GM12878 (cell line): ENCODE measurements around the gene FANCD2OS. TPM values are rescaled to one million over a fixed set of nuclear protein-coding genes. Genes with fewer than 3 reads are reported as not detected.

Experiments used
- BACH1 ChIP-seq: fragments of 450-650 bp; IDR thresholded peaks from 2 replicates; pipeline ENCODE4 v1.6.1; 2017; ENCODE audit warnings: mild to moderate bottlenecking, borderline replicate concordance
- BHLHE40 ChIP-seq, 2 experiments: fragments of 450-650 bp in 1 of 2; IDR thresholded peaks; 2 replicates each; pipeline ENCODE4 v1.6.1; 2011 to 2017; ENCODE audit warnings: low read depth in 2 of 2, borderline replicate concordance in 1 of 2, improper control_type of control experiment in 1 of 2, low read length in 1 of 2, mild to moderate bottlenecking in 1 of 2
- CBX3 ChIP-seq: fragments of 200-600 bp; sonication (generic); IDR thresholded peaks from 2 replicates; pipeline ENCODE4 v1.6.1; 2016; ENCODE audit warnings: low read depth, borderline replicate concordance
- CREM ChIP-seq: IDR thresholded peaks from 2 replicates; pipeline ENCODE4 v1.6.1; 2014; ENCODE audit warnings: antibody characterized with exemption, low read depth
- EP300 ChIP-seq, 2 experiments: fragments of 150-350 bp in 1 of 2; IDR thresholded peaks; 2 replicates each; pipeline ENCODE4 v1.6.1; 2011 to 2012; ENCODE audit warnings: low read depth in 2 of 2, low read length in 2 of 2, borderline replicate concordance in 1 of 2, improper control_type of control experiment in 1 of 2, inconsistent platforms in 1 of 2; ENCODE audit not compliant: control insufficient read depth in 1 of 2
- HDGF ChIP-seq: fragments of 450-650 bp; IDR thresholded peaks from 2 replicates; pipeline ENCODE4 v1.6.1; 2016; ENCODE audit warnings: antibody characterized with exemption
- MAX ChIP-seq: IDR thresholded peaks from 2 replicates; pipeline ENCODE4 v1.6.1; 2012; ENCODE audit warnings: low read depth, low read length, improper control_type of control experiment
- MXI1 ChIP-seq: fragments of 150-350 bp; IDR thresholded peaks from 2 replicates; pipeline ENCODE4 v1.6.1; 2011; ENCODE audit warnings: low read depth, mild to moderate bottlenecking, inconsistent platforms, low read length, improper control_type of control experiment
- MYC ChIP-seq: IDR thresholded peaks from 2 replicates; pipeline ENCODE4 v1.6.1; 2011; ENCODE audit warnings: mild to moderate bottlenecking, low read length, moderate library complexity, inconsistent platforms; ENCODE audit not compliant: insufficient read depth, insufficient replicate concordance, insufficient read length, severe bottlenecking
- NRF1 ChIP-seq: conservative IDR thresholded peaks from 2 replicates; pipeline ENCODE4 v1.6.1; 2011; ENCODE audit warnings: mild to moderate bottlenecking, low read depth, low read length, improper control_type of control experiment
- PAX5 ChIP-seq: IDR thresholded peaks from 2 replicates; pipeline ENCODE4 v1.6.1; 2011; ENCODE audit warnings: low read depth, low read length, borderline replicate concordance
- POLR2AphosphoS5 ChIP-seq: IDR thresholded peaks from 2 replicates; pipeline ENCODE4 v1.6.1; 2011; ENCODE audit warnings: mild to moderate bottlenecking, low read length, inconsistent platforms
- RELA ChIP-seq: fragments of 450-650 bp; IDR thresholded peaks from 2 replicates; pipeline ENCODE4 v1.8.0; 2014; ENCODE audit warnings: borderline replicate concordance; ENCODE audit not compliant: partially characterized antibody
- USF2 ChIP-seq: IDR thresholded peaks from 2 replicates; pipeline ENCODE4 v1.6.1; 2011; ENCODE audit warnings: low read depth, low read length, improper control_type of control experiment, borderline replicate concordance
- ZBTB40 ChIP-seq: fragments of 450-650 bp; IDR thresholded peaks from 2 replicates; pipeline ENCODE4 v1.6.1; 2016; ENCODE audit warnings: mild to moderate bottlenecking, moderate library complexity, borderline replicate concordance
- ZNF687 ChIP-seq: fragments of 450-650 bp; IDR thresholded peaks from 2 replicates; pipeline ENCODE4 v1.6.1; 2017; ENCODE audit warnings: mild to moderate bottlenecking, moderate library complexity
- ZSCAN29 ChIP-seq: fragments of 450-650 bp; IDR thresholded peaks from 2 replicates; pipeline ENCODE4 v1.6.1; 2017; ENCODE audit warnings: mild to moderate bottlenecking, moderate library complexity
- ZZZ3 ChIP-seq: IDR thresholded peaks from 2 replicates; pipeline ENCODE4 v1.6.1; 2011; ENCODE audit warnings: low read depth; ENCODE audit not compliant: control insufficient read depth, insufficient read length
- polyA plus RNA-seq, 11 experiments: library from polyadenylated mRNA; depleted of rRNA in 4 of 11; unstranded in 6 of 11; stranded (reverse) in 5 of 11; fragments of >200 nt; fragmentation: Nextera tagmentation in 4 of 11; fragmentation: Illumina TruSeq in 1 of 11; extraction: Ambion mirVana in 4 of 11; extraction: Trizol in 1 of 11; gene quantifications; 1 replicate in 1 of 11; 2 replicates in 10 of 11; pipeline versions ENCODE4 v1.2.1 to v1.2.3, GENCODE V29; 2011 to 2016; ENCODE audit warnings: inconsistent platforms in 2 of 11, missing spikeins in 2 of 11, low read depth in 1 of 11
- total RNA-seq, 4 experiments: library from RNA; depleted of rRNA in 3 of 4; stranded (reverse); fragments of >200 nt in 3 of 4; fragmentation: Illumina TruSeq in 1 of 4; extraction: Trizol in 1 of 4; gene quantifications; 2 replicates each; pipeline versions ENCODE4 v1.2.1 to v1.2.3, GENCODE V29; 2013 to 2021

Gene FANCD2OS
- total and polyA plus RNA-seq, 10 of the 15 experiments (the other 5 are each of a cell fraction or from before 2014, with no cell fraction given): 0.38 to 0.42 TPM; not detected in 8

- TF ChIP-seq MXI1 (peak; percentile 93), ZZZ3 (no peak), MAX (peak; percentile 83), ZNF687 (peak; percentile 69), PAX5 (peak; percentile 23; the same call in 1 of the 2 replicates), HDGF (0 out of 2 replicates have a peak, but pooled peaks have one; percentile 10), CBX3 (no peak), USF2 (no peak), BHLHE40 (IDR thresholded peaks at IDR 0.05; ENCODE audit: borderline replicate concordance in 1 of 2, low read depth in 2 of 2, low read length in 1 of 2) (peak; percentile 37 to 66; a peak in 2 of 4 replicates), BACH1 (no peak; the same call in 1 of the 2 replicates), CREM (peak; percentile 90), EP300 (IDR thresholded peaks at IDR 0.05; ENCODE audit: borderline replicate concordance in 1 of 2, control insufficient read depth in 1 of 2, low read depth in 2 of 2, low read length in 2 of 2) (0 out of 4 replicates have a peak, but pooled peaks of 1 of the 2 experiments have one; percentile 11), RELA (peak; percentile 42), POLR2AphosphoS5 (peak; percentile 95), MYC (no peak), ZBTB40 (peak; percentile 29; the same call in 1 of the 2 replicates), NRF1 (peak; percentile 88), ZSCAN29 (no peak)
Measured at GRCh38 chr3:10115326-10116137, 7.5 kb upstream of the FANCD2OS start, which contains the start of gene BRK1 (continued).
